HG02943 (cell line): ENCODE data around the gene CSMD2.

ENCODE experiments used
- ATAC-seq: cut with Tn5 transposase; IDR thresholded peaks from one replicate; pipeline ENCODE4 v1.9.1; 2021; ENCODE audit warnings: mild to moderate bottlenecking, low read depth, moderate library complexity; ENCODE audit not compliant: unreplicated experiment

The CSMD2 gene

GRCh38 chr1:33630686-33631085 lies 534.3 kb downstream of the CSMD2 start:
- ATAC-seq = no peak

GRCh38 chr1:33626801-33627200 lies 538.2 kb downstream of the CSMD2 start:
- no peak for ATAC-seq

GRCh38 chr1:33624991-33625870 lies 539.8 kb downstream of the CSMD2 start:
- ATAC-seq = no peak

GRCh38 chr1:33624261-33624990 lies 540.6 kb downstream of the CSMD2 start:
- ATAC-seq = no peak

- no peak for ATAC-seq
Observed at GRCh38 chr1:33623811-33624210, 541.2 kb downstream of the CSMD2 start.

- ATAC-seq = no peak
Observed at GRCh38 chr1:33622757-33623156, 542.3 kb downstream of the CSMD2 start.

GRCh38 chr1:33618636-33619035 lies 546.4 kb downstream of the CSMD2 start:
- ATAC-seq = no peak

- ATAC-seq = no peak
Observed at GRCh38 chr1:33617451-33617850, 547.6 kb downstream of the CSMD2 start.

- no peak for ATAC-seq
Observed at GRCh38 chr1:33616780-33617179, 548.2 kb downstream of the CSMD2 start.

GRCh38 chr1:33615546-33615945 lies 549.5 kb downstream of the CSMD2 start:
- ATAC-seq = no peak

GRCh38 chr1:33610864-33611455 lies 554.1 kb downstream of the CSMD2 start:
- no peak for ATAC-seq

GRCh38 chr1:33610391-33610790 lies 554.6 kb downstream of the CSMD2 start:
- no peak for ATAC-seq

- no peak for ATAC-seq
Observed at GRCh38 chr1:33609739-33610138, 555.3 kb downstream of the CSMD2 start.

- no peak for ATAC-seq
Observed at GRCh38 chr1:33608825-33609400, 556.1 kb downstream of the CSMD2 start.

GRCh38 chr1:33607444-33608005 lies 557.5 kb downstream of the CSMD2 start:
- no peak for ATAC-seq

GRCh38 chr1:33606272-33606671 lies 558.8 kb downstream of the CSMD2 start:
- ATAC-seq = no peak

GRCh38 chr1:33602271-33602670 lies 562.8 kb downstream of the CSMD2 start:
- ATAC-seq = no peak

GRCh38 chr1:33601751-33602150 lies 563.3 kb downstream of the CSMD2 start:
- no peak for ATAC-seq

GRCh38 chr1:33599516-33600115 lies 565.4 kb downstream of the CSMD2 start:
- ATAC-seq = no peak

- ATAC-seq = no peak
Observed at GRCh38 chr1:33588726-33589125, 576.3 kb downstream of the CSMD2 start.
